GM23338 (cell line): Measurements from ENCODE around the gene COL18A1. TPM values are rescaled to one million over a fixed set of nuclear protein-coding genes. Genes with fewer than 3 reads are reported as not detected.

Experiments
- ATAC-seq: fragments of 200-7000 bp; cut with Tn5 transposase; 3 replicates; pipeline ENCODE4 v1.9.1; 2020
- DNase-seq: peaks from one replicate; pipeline ENCODE4 v3.0.0-alpha.2; 2015; ENCODE audit warnings: low spot score
- H2AFZ ChIP-seq: fragments of 200-600 bp; sonication (generic); 2 replicates; pipeline ENCODE4 v1.8.0; 2016; ENCODE audit warnings: antibody characterized with exemption, mild to moderate bottlenecking, moderate library complexity
- H3F3A ChIP-seq: fragments of 200-600 bp; sonication (generic); replicated peaks from 2 replicates; pipeline ENCODE4 v1.8.0; 2017; ENCODE audit warnings: antibody characterized with exemption, mixed run types, low read depth
- H3K27ac ChIP-seq: fragments of 200-600 bp; sonication (generic); 2 replicates; pipeline ENCODE4 v1.6.1; 2016; ENCODE audit warnings: low read depth
- H3K27me3 ChIP-seq: fragments of 200-600 bp; sonication (generic); 2 replicates; pipeline ENCODE4 v1.8.0; 2016; ENCODE audit warnings: mild to moderate bottlenecking, mixed run types, moderate library complexity; ENCODE audit not compliant: insufficient read depth
- H3K36me3 ChIP-seq: fragments of 200-600 bp; sonication (generic); 2 replicates; pipeline ENCODE4 v1.8.0; 2016; ENCODE audit warnings: mild to moderate bottlenecking; ENCODE audit not compliant: insufficient read depth
- H3K4me1 ChIP-seq: fragments of 200-600 bp; sonication (generic); 2 replicates; pipeline ENCODE4 v1.8.0; 2016; ENCODE audit warnings: mild to moderate bottlenecking, moderate library complexity; ENCODE audit not compliant: insufficient read depth
- H3K4me2 ChIP-seq: fragments of 200-600 bp; sonication (generic); 2 replicates; pipeline ENCODE4 v1.7.1; 2017; ENCODE audit warnings: mixed run types
- H3K4me3 ChIP-seq: fragments of 200-600 bp; sonication (generic); 2 replicates; pipeline ENCODE4 v1.6.1; 2016; ENCODE audit warnings: mixed run types
- H3K79me2 ChIP-seq: fragments of 200-600 bp; sonication (generic); replicated peaks from 2 replicates; pipeline ENCODE4 v1.8.0; 2017; ENCODE audit warnings: mild to moderate bottlenecking; ENCODE audit not compliant: insufficient read depth
- H3K9me2 ChIP-seq: fragments of 200-600 bp; sonication (generic); 2 replicates; pipeline ENCODE4 v1.8.0; 2017; ENCODE audit not compliant: insufficient read depth
- H4K20me1 ChIP-seq: fragments of 200-600 bp; sonication (generic); replicated peaks from 2 replicates; pipeline ENCODE4 v1.8.0; 2017; ENCODE audit warnings: mild to moderate bottlenecking; ENCODE audit not compliant: insufficient read depth
- H3K27ac Mint-ChIP-seq: 2 replicates; pipeline ENCODE4 v1.8.0; 2020; ENCODE audit warnings: inconsistent platforms, mild to moderate bottlenecking, moderate library complexity, mixed read lengths
- H3K27me3 Mint-ChIP-seq: 3 replicates; pipeline ENCODE4 v1.8.0; 2022; ENCODE audit warnings: low read depth, mild to moderate bottlenecking, moderate library complexity, mixed read lengths, inconsistent platforms; ENCODE audit not compliant: insufficient read depth, poor library complexity
- H3K36me3 Mint-ChIP-seq: 3 replicates; pipeline ENCODE4 v1.8.0; 2021; ENCODE audit warnings: low read depth, mild to moderate bottlenecking, inconsistent platforms, moderate library complexity, mixed read lengths
- H3K4me1 Mint-ChIP-seq: 3 replicates; pipeline ENCODE4 v1.8.0; 2020; ENCODE audit warnings: mild to moderate bottlenecking, inconsistent platforms, mixed read lengths
- H3K4me3 Mint-ChIP-seq: 3 replicates; pipeline ENCODE4 v1.8.0; 2021; ENCODE audit warnings: moderate library complexity, mild to moderate bottlenecking, inconsistent platforms, mixed read lengths
- H3K9me3 Mint-ChIP-seq: 3 replicates; pipeline ENCODE4 v1.8.0; 2020; ENCODE audit warnings: moderate library complexity, mild to moderate bottlenecking, inconsistent platforms, mixed read lengths
- CREB1 ChIP-seq: fragments of 250-450 bp; sonication (Bioruptor Pico); IDR thresholded peaks from 2 replicates; pipeline ENCODE4 v1.5.0; 2020; ENCODE audit warnings: low read depth, mild to moderate bottlenecking, moderate library complexity
- EZH2 ChIP-seq: fragments of 200-600 bp; sonication (generic); IDR thresholded peaks from one replicate; pipeline ENCODE4 v1.8.0; 2017; ENCODE audit warnings: antibody characterized with exemption, mild to moderate bottlenecking, low read depth; ENCODE audit not compliant: unreplicated experiment
- JUNB ChIP-seq: IDR thresholded peaks from one replicate; pipeline ENCODE4 v1.6.1; 2016; ENCODE audit warnings: antibody characterized with exemption; ENCODE audit not compliant: unreplicated experiment
- POLR2AphosphoS5 ChIP-seq: IDR thresholded peaks from 2 replicates; pipeline ENCODE4 v1.6.1; 2016; ENCODE audit warnings: antibody characterized with exemption, low read depth
- ZNF114 ChIP-seq: fragments of 250-450 bp; sonication (Bioruptor Pico); IDR thresholded peaks from 2 replicates; pipeline ENCODE4 v1.5.0; 2020; ENCODE audit warnings: mild to moderate bottlenecking, moderate library complexity
- ZNF331 ChIP-seq: fragments of 250-450 bp; sonication (Bioruptor Pico); IDR thresholded peaks from 2 replicates; pipeline ENCODE4 v1.5.0; 2020; ENCODE audit warnings: low read depth, mild to moderate bottlenecking, moderate library complexity
- polyA plus RNA-seq: library from polyadenylated mRNA; unstranded; fragments of >200 nt; fragmentation: Nextera tagmentation; extraction: Ambion mirVana; gene quantifications from 2 replicates; pipeline ENCODE4 v1.2.1, GENCODE V29; 2016
- total RNA-seq: library from RNA; depleted of rRNA; stranded (reverse); fragments of >200 nt; shearing (Covaris generic); gene quantifications from 2 replicates; pipeline ENCODE4 v1.2.3, GENCODE V29; 2014
- TF ChIP-seq, protein P1 (sequence below): IDR thresholded peaks from one replicate; pipeline ENCODE4 v1.6.1; 2018; ENCODE audit warnings: antibody characterized with exemption; ENCODE audit not compliant: unreplicated experiment
- TF ChIP-seq, protein P2 (sequence below): IDR thresholded peaks from 2 replicates; pipeline ENCODE4 v1.6.1; 2016; ENCODE audit warnings: antibody characterized with exemption

Gene COL18A1
- total and polyA plus RNA-seq, 2 experiments from 2014 or later, result 38.4 to 430 TPM

DNA sequence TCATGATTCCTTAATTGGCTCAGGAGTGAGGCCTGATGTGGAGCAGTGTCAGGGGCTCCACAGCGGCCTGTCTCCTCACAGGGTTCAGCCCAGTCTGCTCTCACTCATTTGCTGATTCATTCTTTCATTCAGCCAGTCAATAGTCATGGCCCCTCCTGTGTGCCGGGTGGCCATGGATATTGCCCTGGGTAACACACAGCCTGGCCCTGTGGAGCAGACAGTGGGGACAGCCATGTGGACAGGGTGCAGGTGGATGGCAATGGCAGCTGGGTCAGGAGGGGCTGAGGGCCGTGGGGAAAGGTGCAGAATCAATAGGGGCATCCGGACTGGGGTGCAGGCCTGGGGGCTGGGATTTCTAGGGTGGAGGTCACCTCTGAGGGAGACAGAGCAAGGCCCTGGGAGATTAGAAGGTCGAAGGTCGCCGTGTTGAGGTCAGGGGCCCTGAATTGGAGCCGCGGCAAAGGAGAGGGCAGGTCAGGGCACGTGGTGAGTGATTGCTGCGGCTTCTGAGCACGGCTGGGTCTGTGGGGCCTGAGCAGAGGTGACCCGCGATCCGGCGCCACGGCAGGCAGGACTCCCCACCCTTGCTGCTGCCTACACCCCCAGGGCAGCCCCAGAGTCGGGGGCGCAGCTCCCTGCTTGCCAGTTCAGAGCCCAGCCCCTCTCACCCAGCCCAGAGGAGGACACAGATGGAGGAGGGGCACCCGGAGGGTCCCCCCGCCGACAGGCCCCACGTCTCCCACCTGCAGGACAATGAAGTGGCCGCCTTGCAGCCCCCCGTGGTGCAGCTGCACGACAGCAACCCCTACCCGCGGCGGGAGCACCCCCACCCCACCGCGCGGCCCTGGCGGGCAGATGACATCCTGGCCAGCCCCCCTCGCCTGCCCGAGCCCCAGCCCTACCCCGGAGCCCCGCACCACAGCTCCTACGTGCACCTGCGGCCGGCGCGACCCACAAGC, 103.9 kb downstream of the COL18A1 start:
- no peaks in the 10 kb centered on the region for H3K9me2 ChIP-seq
- Mint-ChIP-seq H3K4me3 (no peak overlapping the region), H3K27ac (peak overlapping the region; percentile 78), H3K27me3 (peaks cover 19% of the 10 kb centered on the region), H3K9me3 (no peaks in the 10 kb centered on the region; the same call in 2 of the 3 replicates), H3K36me3 (peaks cover 13% of the 10 kb centered on the region), H3K4me1 (peaks cover 4% of the 10 kb centered on the region; the same call in 1 of the 3 replicates)
- H3K4me3 ChIP-seq, result no peak overlapping the region
- H3K36me3 ChIP-seq, result no peaks in the 10 kb centered on the region
- H3K27ac ChIP-seq, result peak overlapping the region; percentile 19; the same call in 1 of the 2 replicates
- no peak overlapping the region for H3K4me2 ChIP-seq
- peak; percentile 10 for ATAC-seq
- TF ChIP-seq ZNF114 (CRISPR knock-in tag), result no peak
- TF ChIP-seq POLR2AphosphoS5, result no peak
- TF ChIP-seq, protein P1, sequence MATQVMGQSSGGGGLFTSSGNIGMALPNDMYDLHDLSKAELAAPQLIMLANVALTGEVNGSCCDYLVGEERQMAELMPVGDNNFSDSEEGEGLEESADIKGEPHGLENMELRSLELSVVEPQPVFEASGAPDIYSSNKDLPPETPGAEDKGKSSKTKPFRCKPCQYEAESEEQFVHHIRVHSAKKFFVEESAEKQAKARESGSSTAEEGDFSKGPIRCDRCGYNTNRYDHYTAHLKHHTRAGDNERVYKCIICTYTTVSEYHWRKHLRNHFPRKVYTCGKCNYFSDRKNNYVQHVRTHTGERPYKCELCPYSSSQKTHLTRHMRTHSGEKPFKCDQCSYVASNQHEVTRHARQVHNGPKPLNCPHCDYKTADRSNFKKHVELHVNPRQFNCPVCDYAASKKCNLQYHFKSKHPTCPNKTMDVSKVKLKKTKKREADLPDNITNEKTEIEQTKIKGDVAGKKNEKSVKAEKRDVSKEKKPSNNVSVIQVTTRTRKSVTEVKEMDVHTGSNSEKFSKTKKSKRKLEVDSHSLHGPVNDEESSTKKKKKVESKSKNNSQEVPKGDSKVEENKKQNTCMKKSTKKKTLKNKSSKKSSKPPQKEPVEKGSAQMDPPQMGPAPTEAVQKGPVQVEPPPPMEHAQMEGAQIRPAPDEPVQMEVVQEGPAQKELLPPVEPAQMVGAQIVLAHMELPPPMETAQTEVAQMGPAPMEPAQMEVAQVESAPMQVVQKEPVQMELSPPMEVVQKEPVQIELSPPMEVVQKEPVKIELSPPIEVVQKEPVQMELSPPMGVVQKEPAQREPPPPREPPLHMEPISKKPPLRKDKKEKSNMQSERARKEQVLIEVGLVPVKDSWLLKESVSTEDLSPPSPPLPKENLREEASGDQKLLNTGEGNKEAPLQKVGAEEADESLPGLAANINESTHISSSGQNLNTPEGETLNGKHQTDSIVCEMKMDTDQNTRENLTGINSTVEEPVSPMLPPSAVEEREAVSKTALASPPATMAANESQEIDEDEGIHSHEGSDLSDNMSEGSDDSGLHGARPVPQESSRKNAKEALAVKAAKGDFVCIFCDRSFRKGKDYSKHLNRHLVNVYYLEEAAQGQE, result no peak
- no peak for TF ChIP-seq JUNB
- TF ChIP-seq EZH2, result no peak
- TF ChIP-seq, protein P2, sequence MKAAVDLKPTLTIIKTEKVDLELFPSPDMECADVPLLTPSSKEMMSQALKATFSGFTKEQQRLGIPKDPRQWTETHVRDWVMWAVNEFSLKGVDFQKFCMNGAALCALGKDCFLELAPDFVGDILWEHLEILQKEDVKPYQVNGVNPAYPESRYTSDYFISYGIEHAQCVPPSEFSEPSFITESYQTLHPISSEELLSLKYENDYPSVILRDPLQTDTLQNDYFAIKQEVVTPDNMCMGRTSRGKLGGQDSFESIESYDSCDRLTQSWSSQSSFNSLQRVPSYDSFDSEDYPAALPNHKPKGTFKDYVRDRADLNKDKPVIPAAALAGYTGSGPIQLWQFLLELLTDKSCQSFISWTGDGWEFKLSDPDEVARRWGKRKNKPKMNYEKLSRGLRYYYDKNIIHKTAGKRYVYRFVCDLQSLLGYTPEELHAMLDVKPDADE, result no peak
- TF ChIP-seq ZNF331 (CRISPR knock-in tag), result no peak
- TF ChIP-seq CREB1 (CRISPR knock-in tag), result no peak
- H4K20me1 ChIP-seq, result no peaks in the 10 kb centered on the region; the same call in 1 of the 2 replicates
- no peak overlapping the region for H2AFZ ChIP-seq
- no peak for DNase-seq
- peaks cover 15% of the 10 kb centered on the region for H3F3A ChIP-seq
- H3K79me2 ChIP-seq, result no peaks in the 10 kb centered on the region
- no peaks in the 10 kb centered on the region for H3K27me3 ChIP-seq
- H3K4me1 ChIP-seq, result no peaks in the 10 kb centered on the region
